ENCODE results near the gene PTGR1. TPM values are rescaled to one million over a fixed set of nuclear protein-coding genes. Genes with fewer than 3 reads are reported as not detected.

PTGR1 gene
- total RNA-seq, 4 donors from 2014 or later = 2.6 to 90.0 (median 51.6) TPM

DNA sequence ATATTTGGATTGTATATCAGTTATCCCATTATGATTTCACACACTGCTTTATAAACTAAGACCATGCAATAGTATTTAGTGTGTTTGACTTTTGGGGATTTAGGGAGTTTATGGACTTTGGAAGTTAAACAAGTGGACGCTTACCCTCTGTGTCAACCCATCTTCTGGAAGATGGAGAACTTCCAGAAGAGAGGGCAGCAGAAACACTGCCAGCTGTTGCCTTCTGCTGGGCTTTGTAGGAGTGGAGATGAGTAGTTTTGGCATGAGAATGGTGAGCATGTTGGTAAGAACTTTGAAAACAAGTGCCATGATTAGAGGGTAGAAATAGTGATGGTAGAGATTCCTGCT, 33.9 kb upstream of the PTGR1 start:
- Histone ChIP-seq H3K4me1 (peaks cover 17 to 67% (median 50%) of the 10 kb centered on the region in 4 donors), H3K9me3 (no peaks in the 10 kb centered on the region), H3K36me3 (peaks cover 0 to 2% (median 0%) of the 10 kb centered on the region in 4 donors), H3K27ac (peak overlapping the region in 1 of 4 donors; percentile 95), H3K27me3 (no peaks in the 10 kb centered on the region), H3K4me3 (no peak overlapping the region)
- TF ChIP-seq POLR2A (IDR thresholded peaks at IDR 0.05) = no peak
- TF ChIP-seq EP300 (IDR thresholded peaks at IDR 0.05; ENCODE audit: low read depth) = no peak
- TF ChIP-seq, protein P1, sequence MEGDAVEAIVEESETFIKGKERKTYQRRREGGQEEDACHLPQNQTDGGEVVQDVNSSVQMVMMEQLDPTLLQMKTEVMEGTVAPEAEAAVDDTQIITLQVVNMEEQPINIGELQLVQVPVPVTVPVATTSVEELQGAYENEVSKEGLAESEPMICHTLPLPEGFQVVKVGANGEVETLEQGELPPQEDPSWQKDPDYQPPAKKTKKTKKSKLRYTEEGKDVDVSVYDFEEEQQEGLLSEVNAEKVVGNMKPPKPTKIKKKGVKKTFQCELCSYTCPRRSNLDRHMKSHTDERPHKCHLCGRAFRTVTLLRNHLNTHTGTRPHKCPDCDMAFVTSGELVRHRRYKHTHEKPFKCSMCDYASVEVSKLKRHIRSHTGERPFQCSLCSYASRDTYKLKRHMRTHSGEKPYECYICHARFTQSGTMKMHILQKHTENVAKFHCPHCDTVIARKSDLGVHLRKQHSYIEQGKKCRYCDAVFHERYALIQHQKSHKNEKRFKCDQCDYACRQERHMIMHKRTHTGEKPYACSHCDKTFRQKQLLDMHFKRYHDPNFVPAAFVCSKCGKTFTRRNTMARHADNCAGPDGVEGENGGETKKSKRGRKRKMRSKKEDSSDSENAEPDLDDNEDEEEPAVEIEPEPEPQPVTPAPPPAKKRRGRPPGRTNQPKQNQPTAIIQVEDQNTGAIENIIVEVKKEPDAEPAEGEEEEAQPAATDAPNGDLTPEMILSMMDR (IDR thresholded peaks at IDR 0.05) = no peak
- no peak for TF ChIP-seq POLR2AphosphoS5 (IDR thresholded peaks at IDR 0.05)
- DNase-seq = no peak
- in situ Hi-C loops (cut with MboI; ENCODE audit: low pct_ligation_motif_present in 1 of 4, low pct_unique_long_range_greater_than_20kb in 1 of 4, low sequenced_read_pairs in 3 of 4) = loop anchor here in 1 of 4 donors (25.0 kb wide), 1 partner anchor 729 kb away; no protein-coding TSS in a partner anchor
- intact Hi-C loops (cut with DNase I; ENCODE audit: low total_unique reads) = no loop called here
- WGBS, 2 donors (ENCODE audit: low coverage in 1 of 2) = 32 to 50% methylated on average over 1 of the region's 1 CpG

DNA sequence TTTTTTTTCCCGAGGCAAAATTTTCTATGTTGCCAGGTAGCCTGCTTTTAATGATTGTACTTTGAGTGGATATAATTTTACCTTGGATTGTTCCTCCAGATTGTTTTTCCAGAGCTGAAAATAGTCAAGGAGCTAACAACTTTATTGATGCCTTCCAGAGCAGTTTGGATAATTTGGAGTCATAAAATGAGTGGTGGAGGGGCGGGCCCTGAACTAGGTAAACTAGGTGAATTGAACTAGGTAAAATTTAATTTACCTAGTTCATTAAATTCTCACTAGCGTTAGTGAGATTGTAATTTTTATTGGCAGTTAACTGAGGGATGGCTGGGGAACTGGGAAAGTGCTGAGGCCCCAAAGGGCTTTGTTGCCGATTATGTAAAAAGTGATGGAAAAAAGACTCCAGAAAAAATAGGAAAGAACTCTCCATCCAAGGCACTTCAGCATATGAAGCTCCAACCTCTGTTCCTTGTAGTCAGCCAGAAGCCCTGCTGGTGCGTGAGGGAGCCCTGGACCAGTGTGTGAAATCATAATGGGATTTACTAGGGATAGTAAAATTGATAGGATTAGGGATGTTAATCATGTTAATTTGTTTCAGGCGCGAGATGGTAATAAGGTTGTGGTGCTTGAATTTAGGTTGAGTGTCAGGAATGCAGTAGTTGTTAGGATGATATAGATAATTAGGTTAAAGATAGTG, 33.4 kb upstream of the PTGR1 start:
- no peaks in the 10 kb centered on the region for H3K27me3 ChIP-seq
- H3K36me3 ChIP-seq = peaks cover 0 to under 1% (median 0%) of the 10 kb centered on the region in 4 donors
- H3K27ac ChIP-seq = peak overlapping the region; percentile 84 to 99 (median 96)
- in situ Hi-C loops (cut with MboI; ENCODE audit: low pct_ligation_motif_present in 1 of 4, low pct_unique_long_range_greater_than_20kb in 1 of 4, low sequenced_read_pairs in 3 of 4) (loop anchor here in 1 of 4 donors (25.0 kb wide), 1 partner anchor 729 kb away; no protein-coding TSS in a partner anchor), intact Hi-C loops (cut with DNase I; ENCODE audit: low total_unique reads) (no loop called here)
- no peaks in the 10 kb centered on the region for H3K9me3 ChIP-seq
- DNase-seq = no peak
- 54 to 55% methylated on average over 6 to 7 of the region's 7 CpGs for WGBS, 2 donors (ENCODE audit: low coverage in 1 of 2)
- TF ChIP-seq POLR2A (IDR thresholded peaks at IDR 0.05) (no peak), POLR2AphosphoS5 (IDR thresholded peaks at IDR 0.05) (no peak), EP300 (IDR thresholded peaks at IDR 0.05; ENCODE audit: low read depth) (no peak)
- TF ChIP-seq, protein P1 (IDR thresholded peaks at IDR 0.05) = no peak
- H3K4me3 ChIP-seq = peak overlapping the region in 3 of 4 donors; percentile 60 to 94 (median 88)
- H3K4me1 ChIP-seq = peaks cover 17 to 67% (median 50%) of the 10 kb centered on the region in 4 donors

DNA sequence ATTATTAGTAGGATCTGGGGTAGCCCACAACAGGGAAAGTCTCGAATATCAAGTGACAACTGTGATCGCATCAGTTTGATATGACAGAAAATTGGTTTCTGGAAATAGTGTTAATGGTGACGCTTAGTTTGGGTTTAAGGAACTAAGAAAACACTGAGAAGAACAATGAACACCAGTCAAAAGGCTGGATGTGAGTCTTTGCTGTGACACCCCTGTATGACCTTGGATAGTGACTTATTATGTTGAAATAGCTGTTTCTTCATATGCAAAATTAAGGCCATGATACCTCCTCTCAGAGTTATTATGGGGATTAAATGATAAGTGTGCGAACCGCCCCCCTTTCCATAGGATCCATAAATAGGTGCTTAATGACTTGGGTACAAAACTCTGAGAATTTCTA, 32.6 kb upstream of the PTGR1 start:
- Histone ChIP-seq H3K36me3 (no peaks in the 10 kb centered on the region), H3K4me3 (peak overlapping the region; percentile 60 to 94 (median 90)), H3K27me3 (no peaks in the 10 kb centered on the region), H3K4me1 (peaks cover 17 to 61% (median 46%) of the 10 kb centered on the region in 4 donors), H3K9me3 (no peaks in the 10 kb centered on the region), H3K27ac (peak overlapping the region; percentile 84 to 99 (median 96))
- no peak for TF ChIP-seq POLR2AphosphoS5 (IDR thresholded peaks at IDR 0.05)
- TF ChIP-seq, protein P1 (IDR thresholded peaks at IDR 0.05) = no peak
- TF ChIP-seq POLR2A (IDR thresholded peaks at IDR 0.05) = no peak
- no peak for TF ChIP-seq EP300 (IDR thresholded peaks at IDR 0.05; ENCODE audit: low read depth)
- in situ Hi-C loops (cut with MboI; ENCODE audit: low pct_ligation_motif_present in 1 of 4, low pct_unique_long_range_greater_than_20kb in 1 of 4, low sequenced_read_pairs in 3 of 4) (loop anchor here in 1 of 4 donors (25.0 kb wide), 1 partner anchor 730 kb away; no protein-coding TSS in a partner anchor), intact Hi-C loops (cut with DNase I; ENCODE audit: low total_unique reads) (no loop called here)
- WGBS, 2 donors (ENCODE audit: low coverage in 1 of 2) = 19 to 23% methylated on average over 5 of the region's 5 CpGs
- no peak for DNase-seq

DNA sequence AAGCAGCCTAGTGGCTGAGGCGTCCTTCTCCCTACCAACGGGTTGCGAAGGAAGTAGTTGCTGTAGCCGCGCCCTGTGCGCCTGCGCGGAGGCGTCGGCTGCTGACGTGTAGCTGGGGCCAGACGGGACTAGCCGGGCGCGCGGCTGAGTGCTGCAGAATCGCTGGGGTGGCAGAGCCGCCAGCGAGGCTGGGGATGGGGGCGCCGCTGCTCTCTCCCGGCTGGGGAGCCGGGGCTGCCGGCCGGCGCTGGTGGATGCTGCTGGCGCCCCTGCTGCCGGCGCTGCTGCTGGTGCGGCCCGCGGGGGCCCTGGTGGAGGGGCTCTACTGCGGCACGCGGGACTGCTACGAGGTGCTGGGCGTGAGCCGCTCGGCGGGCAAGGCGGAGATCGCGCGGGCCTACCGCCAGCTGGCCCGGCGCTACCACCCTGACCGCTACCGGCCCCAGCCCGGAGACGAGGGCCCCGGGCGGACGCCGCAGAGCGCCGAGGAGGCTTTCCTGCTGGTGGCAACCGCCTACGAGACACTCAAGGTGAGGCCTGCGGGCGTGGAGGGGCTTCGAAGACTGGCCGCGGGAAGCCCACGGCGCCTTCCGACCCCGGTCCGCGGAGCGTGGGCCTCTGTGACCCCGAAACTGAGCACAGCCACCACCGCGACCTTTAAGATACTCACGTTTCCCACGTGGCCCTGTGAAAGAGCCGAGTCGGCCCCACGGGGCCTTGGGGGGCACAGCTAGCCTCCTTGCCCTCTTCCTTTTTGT, 31.9 kb upstream of the PTGR1 start, which contains the start of gene DNAJC25:
Gene DNAJC25, plus strand, starts transcription at position 121 of the 758 bp plus-strand sequence. Its CDS starts 74 bp downstream, at position 195.
- Histone ChIP-seq H3K4me1 (peaks cover 17 to 59% (median 45%) of the 10 kb centered on the region in 4 donors), H3K9me3 (no peaks in the 10 kb centered on the region), H3K4me3 (peak within 1 kb of the TSS; percentile 60 to 94 (median 90)), H3K27me3 (no peaks in the 10 kb centered on the region), H3K27ac (peak within 1 kb of the TSS; percentile 84 to 99 (median 96)), H3K36me3 (no peaks in the 10 kb centered on the region)
- DNase-seq = peak; percentile 97
- intact Hi-C loops (cut with DNase I; ENCODE audit: low total_unique reads) = no loop called here
- TF ChIP-seq POLR2A (IDR thresholded peaks at IDR 0.05) = peak; percentile 98
- TF ChIP-seq, protein P1 (IDR thresholded peaks at IDR 0.05) = no peak
- TF ChIP-seq POLR2AphosphoS5 (IDR thresholded peaks at IDR 0.05) = peak; percentile 98 to 99 (median 99)
- TF ChIP-seq EP300 (IDR thresholded peaks at IDR 0.05; ENCODE audit: low read depth) = no peak
- in situ Hi-C loops (cut with MboI; ENCODE audit: low pct_ligation_motif_present in 1 of 4, low pct_unique_long_range_greater_than_20kb in 1 of 4, low sequenced_read_pairs in 3 of 4) = loop anchor here in 1 of 4 donors (25.0 kb wide), 1 partner anchor 731 kb away; no protein-coding TSS in a partner anchor
- WGBS, 2 donors (ENCODE audit: low coverage in 1 of 2) = 0% methylated on average over 43 of the region's 79 CpGs; no CpG with 5 or more reads in 1 of the 2 donors
